PC-3 (cell line): ENCODE results near the gene GATM. TPM values are rescaled to one million over a fixed set of nuclear protein-coding genes. Genes with fewer than 3 reads are reported as not detected.

Experiments used
- ATAC-seq: fragments of 200-7000 bp; cut with Tn5 transposase; 2 replicates; pipeline ENCODE4 v1.9.1; 2020; ENCODE audit warnings: mild to moderate bottlenecking, moderate library complexity
- BruUV-seq: library from RNA; stranded (reverse); fragments of 400-500 nt; replicated peaks from 2 replicates; lab custom pipeline; 2021; lab: Mats Ljungman, UMichigan
- CTCF ChIA-PET: fragments of 300-600 bp; sonication (Branson Sonifier 250); formaldehyde crosslinking; loops from one replicate; lab custom pipeline; 2022; ENCODE audit warnings: antibody characterized with exemption; lab: Charles Lee
- POLR2A ChIA-PET: fragments of 300-600 bp; sonication (Branson Sonifier 250); formaldehyde crosslinking; loops from one replicate; lab custom pipeline; 2022; ENCODE audit warnings: antibody characterized with exemption; ENCODE audit not compliant: unreplicated experiment; lab: Charles Lee
- DNase-seq: peaks from one replicate; pipeline ENCODE4 v3.0.0-alpha.2; 2015
- H2AFZ ChIP-seq: fragments of 300-600 bp; sonication (generic); 2 replicates; pipeline ENCODE4 v1.6.0; 2016; ENCODE audit warnings: antibody characterized with exemption, low read length
- H3F3A ChIP-seq: fragments of 300-600 bp; sonication (generic); one replicate; pipeline ENCODE4 v1.6.0; 2017; ENCODE audit warnings: antibody characterized with exemption, low read length, control low read depth, mild to moderate bottlenecking; ENCODE audit not compliant: unreplicated experiment
- H3K27ac ChIP-seq: fragments of 300-600 bp; sonication (generic); 2 replicates; pipeline ENCODE4 v1.5.1; 2016; ENCODE audit warnings: mild to moderate bottlenecking, low read length
- H3K27me3 ChIP-seq: fragments of 300-600 bp; sonication (generic); 2 replicates; pipeline ENCODE4 v1.6.1; 2016; ENCODE audit warnings: low read length, mixed read lengths
- H3K36me3 ChIP-seq: fragments of 300-600 bp; sonication (generic); 2 replicates; pipeline ENCODE4 v1.6.1; 2016; ENCODE audit warnings: low read depth, mixed run types, low read length, mixed read lengths
- H3K4me1 ChIP-seq: fragments of 300-600 bp; sonication (generic); 2 replicates; pipeline ENCODE4 v1.5.1; 2016; ENCODE audit warnings: low read length; ENCODE audit not compliant: insufficient read depth
- H3K4me2 ChIP-seq: fragments of 300-600 bp; sonication (generic); 2 replicates; pipeline ENCODE4 v1.6.0; 2016; ENCODE audit warnings: low read length
- H3K4me3 ChIP-seq: fragments of 300-600 bp; sonication (generic); 2 replicates; pipeline ENCODE4 v1.5.1; 2016; ENCODE audit warnings: mild to moderate bottlenecking, low read length, mixed read lengths
- H3K79me2 ChIP-seq: fragments of 300-600 bp; sonication (generic); 2 replicates; pipeline ENCODE4 v1.6.1; 2017; ENCODE audit warnings: low read length, mixed read lengths
- H3K9ac ChIP-seq: fragments of 300-600 bp; sonication (generic); 2 replicates; pipeline ENCODE4 v1.6.0; 2016; ENCODE audit warnings: mild to moderate bottlenecking, low read length
- H3K9me2 ChIP-seq: fragments of 300-600 bp; sonication (generic); replicated peaks from 2 replicates; pipeline ENCODE4 v1.6.1; 2016; ENCODE audit warnings: mixed run types, low read length, mixed read lengths
- H3K9me3 ChIP-seq: fragments of 300-600 bp; sonication (generic); 2 replicates; pipeline ENCODE4 v1.6.1; 2016; ENCODE audit warnings: low read length, mixed read lengths
- H4K20me1 ChIP-seq: fragments of 300-600 bp; sonication (generic); 2 replicates; pipeline ENCODE4 v1.6.1; 2016; ENCODE audit warnings: low read length, mixed read lengths
- CTCF ChIP-seq: fragments of 300-600 bp; sonication (generic); conservative IDR thresholded peaks from 2 replicates; pipeline ENCODE4 v1.5.1; 2017; ENCODE audit warnings: antibody characterized with exemption, low read depth, mild to moderate bottlenecking, low read length
- EZH2 ChIP-seq: fragments of 300-600 bp; sonication (generic); IDR thresholded peaks from one replicate; pipeline ENCODE4 v1.6.1; 2017; ENCODE audit warnings: antibody characterized with exemption, mild to moderate bottlenecking, low read length; ENCODE audit not compliant: unreplicated experiment
- EZH2phosphoT487 ChIP-seq: fragments of 300-600 bp; sonication (generic); IDR thresholded peaks from 2 replicates; pipeline ENCODE4 v1.6.1; 2018; ENCODE audit warnings: mild to moderate bottlenecking, antibody characterized with exemption, low read length, borderline replicate concordance
- intact Hi-C: fragments of 100-400 bp; cut with micrococcal nuclease; formaldehyde crosslinking; loops from 2 replicates; pipeline ENCODE4 v1.9.0; 2023
- total RNA-seq: library from RNA; depleted of rRNA; stranded (reverse); fragments of >200 nt; gene quantifications from 2 replicates; pipeline ENCODE4 v1.2.3, GENCODE V29; 2014

GATM gene
- total RNA-seq, 1 experiment from 2014 or later, result 0.87 TPM

GRCh38 chr15:45343258-45343860 is 35.0 kb downstream of the GATM start:
- peaks cover 31% of the 10 kb centered on the region for H3K4me1 ChIP-seq
- no peaks in the 10 kb centered on the region for H3K36me3 ChIP-seq
- H3K9ac ChIP-seq, result no peak overlapping the region
- ChIA-PET CTCF (no interaction called here), POLR2A (no interaction called here)
- peak; percentile 20 for DNase-seq
- H3K9me2 ChIP-seq, result no peaks in the 10 kb centered on the region
- no peak for TF ChIP-seq CTCF
- TF ChIP-seq EZH2, result no peak
- no peak for TF ChIP-seq EZH2phosphoT487
- H3K27ac ChIP-seq, result no peak overlapping the region
- BruUV-seq, result no TSS peak
- peak overlapping the region; percentile 58 for H3K4me2 ChIP-seq
- no peak overlapping the region for H3K4me3 ChIP-seq
- H2AFZ ChIP-seq, result no peak overlapping the region
- H4K20me1 ChIP-seq, result no peaks in the 10 kb centered on the region
- H3F3A ChIP-seq, result no peaks in the 10 kb centered on the region
- H3K27me3 ChIP-seq, result no peaks in the 10 kb centered on the region
- ATAC-seq, result no peak
- no peaks in the 10 kb centered on the region for H3K9me3 ChIP-seq
- no peaks in the 10 kb centered on the region for H3K79me2 ChIP-seq
- intact Hi-C loops, result no loop called here

GRCh38 chr15:45341790-45342189 is 36.6 kb downstream of the GATM start:
- POLR2A ChIA-PET, result no interaction called here
- TF ChIP-seq EZH2 (no peak), CTCF (no peak), EZH2phosphoT487 (no peak)
- intact Hi-C loops, result no loop called here
- H3K27ac ChIP-seq, result no peak overlapping the region
- H2AFZ ChIP-seq, result no peak overlapping the region
- H3K4me3 ChIP-seq, result no peak overlapping the region
- CTCF ChIA-PET, result no interaction called here
- ATAC-seq (no peak), DNase-seq (no peak)
- no peaks in the 10 kb centered on the region for H3K36me3 ChIP-seq
- no peaks in the 10 kb centered on the region for H3K9me3 ChIP-seq
- no peak overlapping the region for H3K9ac ChIP-seq
- H3K4me1 ChIP-seq, result peaks cover 29% of the 10 kb centered on the region
- H3K9me2 ChIP-seq, result no peaks in the 10 kb centered on the region
- H3K27me3 ChIP-seq, result no peaks in the 10 kb centered on the region
- H4K20me1 ChIP-seq, result no peaks in the 10 kb centered on the region
- no peaks in the 10 kb centered on the region for H3K79me2 ChIP-seq
- no peak overlapping the region for H3K4me2 ChIP-seq
- H3F3A ChIP-seq, result no peaks in the 10 kb centered on the region
- BruUV-seq, result no TSS peak

- Histone ChIP-seq H3F3A (no peaks in the 10 kb centered on the region), H3K27me3 (no peaks in the 10 kb centered on the region), H3K27ac (no peak overlapping the region), H3K4me3 (no peak overlapping the region), H3K9me3 (no peaks in the 10 kb centered on the region), H3K4me2 (no peak overlapping the region), H4K20me1 (no peaks in the 10 kb centered on the region), H2AFZ (no peak overlapping the region), H3K79me2 (no peaks in the 10 kb centered on the region), H3K9me2 (no peaks in the 10 kb centered on the region), H3K36me3 (no peaks in the 10 kb centered on the region), H3K9ac (no peak overlapping the region), H3K4me1 (peaks cover 20% of the 10 kb centered on the region)
- CTCF ChIA-PET, result no interaction called here
- POLR2A ChIA-PET, result no interaction called here
- ATAC-seq, result no peak
- BruUV-seq, result no TSS peak
- intact Hi-C loops, result no loop called here
- TF ChIP-seq EZH2, result no peak
- no peak for TF ChIP-seq CTCF
- TF ChIP-seq EZH2phosphoT487, result no peak
- no peak for DNase-seq
Observed at GRCh38 chr15:45340429-45340828, 37.9 kb downstream of the GATM start.
